Measurements from ENCODE around the gene HIP1. TPM values are rescaled to one million over a fixed set of nuclear protein-coding genes. Genes with fewer than 3 reads are reported as not detected.

The HIP1 gene
- total RNA-seq, 1 donor from 2014 or later: 17.7 TPM

DNA sequence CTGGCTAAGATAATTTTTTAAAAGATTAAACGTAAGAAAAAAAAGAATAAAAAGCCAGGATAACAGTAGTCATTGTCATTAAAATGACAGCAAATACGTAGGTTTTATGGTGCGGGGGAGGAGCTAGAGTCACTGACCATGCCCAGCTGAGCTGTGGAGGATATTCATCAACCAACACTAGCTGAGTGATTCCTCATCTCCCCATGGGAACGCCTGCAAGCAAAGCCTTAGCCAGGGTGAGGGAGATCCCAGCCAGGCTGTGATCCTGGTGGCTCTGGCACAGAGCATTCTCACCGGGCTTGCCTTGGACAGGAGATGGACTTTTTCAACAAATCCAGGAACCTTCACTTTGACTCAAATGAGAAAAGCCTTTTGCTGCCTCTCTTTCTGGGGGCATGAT is 94.2 kb downstream of the HIP1 start:
- no peaks in the 10 kb centered on the region for H3K36me3 ChIP-seq
- peaks cover 16% of the 10 kb centered on the region for H3K4me1 ChIP-seq
- H3K27ac ChIP-seq: no peak overlapping the region
- no peaks in the 10 kb centered on the region for H3K27me3 ChIP-seq
- no peak for DNase-seq (ENCODE audit: extremely low spot score in 2 of 2)
- no peaks in the 10 kb centered on the region for H3K9me3 ChIP-seq
- no peak overlapping the region for H3K4me3 ChIP-seq
- intact Hi-C loops (cut with DNase I): no loop called here
- TF ChIP-seq CTCF (IDR thresholded peaks at IDR 0.05) (no peak), POLR2AphosphoS5 (IDR thresholded peaks at IDR 0.05; ENCODE audit: insufficient read depth in 1 of 2, low read depth in 1 of 2) (no peak), POLR2A (IDR thresholded peaks at IDR 0.05) (no peak)

DNA sequence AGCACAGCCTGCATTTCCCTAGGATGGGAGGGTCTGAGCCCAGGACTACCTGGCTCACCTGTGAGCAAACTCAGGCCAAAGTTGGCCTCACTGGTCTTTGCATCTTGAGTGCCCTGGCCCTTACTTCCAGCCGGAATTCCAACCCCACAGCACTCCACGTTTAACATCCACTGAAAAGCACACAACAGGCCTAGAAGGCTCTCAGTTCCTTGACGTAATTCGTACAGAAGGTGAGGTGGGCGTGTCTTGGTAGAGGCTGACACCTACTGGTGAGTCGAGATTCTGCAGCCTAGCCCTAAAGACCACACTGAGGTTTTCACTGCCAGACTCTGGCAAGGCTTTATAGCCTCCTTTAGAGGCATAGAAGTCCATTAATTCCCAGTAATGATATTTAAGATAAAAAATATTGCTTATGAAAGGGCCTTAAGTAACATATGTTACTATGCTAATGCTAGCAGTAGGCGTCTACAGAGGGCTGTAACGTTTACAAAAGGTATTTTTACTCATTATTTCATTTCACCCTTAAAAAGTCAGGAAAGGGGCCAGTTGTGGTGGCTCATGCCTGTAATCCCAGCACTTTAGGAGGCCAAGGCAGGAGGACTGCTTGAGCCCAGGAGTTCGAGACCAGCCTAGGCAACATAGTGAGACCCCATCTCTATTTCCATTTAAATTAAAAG is 95.8 kb downstream of the HIP1 start:
- TF ChIP-seq POLR2AphosphoS5 (IDR thresholded peaks at IDR 0.05; ENCODE audit: insufficient read depth in 1 of 2, low read depth in 1 of 2) (no peak), CTCF (IDR thresholded peaks at IDR 0.05) (peak in 2 of 3 experiments; percentile 22 to 48), POLR2A (IDR thresholded peaks at IDR 0.05) (no peak)
- intact Hi-C loops (cut with DNase I): no loop called here
- peaks cover 19% of the 10 kb centered on the region for H3K4me1 ChIP-seq
- H3K36me3 ChIP-seq: no peaks in the 10 kb centered on the region
- H3K27me3 ChIP-seq: no peaks in the 10 kb centered on the region
- no peak for DNase-seq (ENCODE audit: extremely low spot score in 2 of 2)
- H3K4me3 ChIP-seq: no peak overlapping the region
- no peak overlapping the region for H3K27ac ChIP-seq
- no peaks in the 10 kb centered on the region for H3K9me3 ChIP-seq

DNA sequence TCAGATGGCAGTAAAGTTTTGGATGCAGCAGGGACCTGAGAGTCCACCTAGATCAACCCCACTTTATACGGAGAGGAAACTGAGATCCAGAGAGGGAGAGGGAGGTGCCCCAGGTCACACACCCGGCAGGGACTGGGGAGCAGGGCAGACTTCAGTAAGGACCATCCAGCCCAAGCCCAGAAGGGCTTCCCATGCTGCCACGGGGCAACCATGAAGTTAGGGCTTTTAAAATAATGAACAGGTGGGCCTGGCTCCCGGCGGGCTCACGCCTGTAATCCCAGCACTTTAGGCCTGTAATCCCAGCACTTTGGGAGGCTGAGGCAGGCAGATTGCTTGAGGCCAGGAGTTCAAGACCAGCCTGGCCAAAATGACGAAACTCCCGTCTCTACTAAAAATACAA is 98.5 kb downstream of the HIP1 start:
- TF ChIP-seq POLR2AphosphoS5 (IDR thresholded peaks at IDR 0.05; ENCODE audit: insufficient read depth in 1 of 2, low read depth in 1 of 2) (no peak), POLR2A (IDR thresholded peaks at IDR 0.05) (no peak)
- H3K4me3 ChIP-seq: no peak overlapping the region
- H3K27me3 ChIP-seq: no peaks in the 10 kb centered on the region
- no peak overlapping the region for H3K27ac ChIP-seq
- peaks cover 19% of the 10 kb centered on the region for H3K4me1 ChIP-seq
- no peaks in the 10 kb centered on the region for H3K36me3 ChIP-seq
- intact Hi-C loops (cut with DNase I): no loop called here
- DNase-seq (ENCODE audit: extremely low spot score in 2 of 2): no peak
- no peaks in the 10 kb centered on the region for H3K9me3 ChIP-seq

GRCh38 chr7:75639886-75640190 is 98.9 kb downstream of the HIP1 start:
- DNase-seq (ENCODE audit: extremely low spot score in 2 of 2): no peak
- Histone ChIP-seq H3K4me3 (peak overlapping the region; percentile 64 to 79), H3K9me3 (no peaks in the 10 kb centered on the region), H3K36me3 (no peaks in the 10 kb centered on the region), H3K27ac (peak overlapping the region; percentile 83), H3K4me1 (peaks cover 19% of the 10 kb centered on the region), H3K27me3 (no peaks in the 10 kb centered on the region)
- TF ChIP-seq POLR2A (IDR thresholded peaks at IDR 0.05): no peak
- no peak for TF ChIP-seq POLR2AphosphoS5 (IDR thresholded peaks at IDR 0.05; ENCODE audit: insufficient read depth in 1 of 2, low read depth in 1 of 2)
- TF ChIP-seq CTCF (IDR thresholded peaks at IDR 0.05): no peak
- intact Hi-C loops (cut with DNase I): no loop called here

DNA sequence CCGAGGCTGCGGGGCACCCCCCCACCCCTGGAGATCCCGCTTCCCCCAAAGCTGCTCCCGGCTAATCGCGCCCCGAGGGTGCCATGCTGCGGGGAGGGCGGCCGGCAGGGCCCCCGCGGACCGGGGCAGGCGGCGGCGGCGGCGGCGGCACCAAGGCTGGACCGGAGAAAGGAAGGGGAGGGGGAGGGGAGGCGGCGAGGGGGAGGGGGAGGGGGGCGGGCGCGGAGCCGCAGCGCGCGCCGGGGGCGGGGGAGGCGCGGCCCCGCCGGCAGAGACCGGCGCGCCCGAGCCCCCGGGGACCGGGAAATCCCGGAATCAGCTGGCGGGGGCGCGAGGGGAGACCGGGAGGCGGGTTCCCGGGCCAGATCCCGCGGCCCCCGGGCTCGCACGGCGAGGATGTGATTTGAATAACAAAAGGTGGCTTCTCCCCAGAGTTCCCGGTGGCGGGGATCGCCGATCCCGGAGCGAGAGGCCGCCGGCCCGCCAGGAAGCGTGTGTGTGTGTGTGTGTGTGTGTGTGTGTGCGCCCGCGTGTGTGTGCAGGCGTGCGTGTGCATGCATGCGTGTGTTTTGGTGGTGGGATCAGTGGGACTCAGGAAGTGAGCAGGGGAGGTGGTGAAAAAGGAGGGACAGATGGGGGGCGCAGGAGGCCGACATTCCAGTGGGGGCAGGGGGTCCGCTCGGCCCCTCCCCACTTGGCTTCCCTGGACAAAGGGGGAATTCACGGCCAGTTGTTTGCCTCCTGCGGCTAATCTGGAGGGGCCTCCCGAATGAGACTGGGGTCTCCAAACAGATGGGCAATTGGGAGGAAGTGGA is 99.5 kb downstream of the HIP1 start:
- intact Hi-C loops (cut with DNase I): no loop called here
- Histone ChIP-seq H3K27me3 (no peaks in the 10 kb centered on the region), H3K36me3 (no peaks in the 10 kb centered on the region), H3K27ac (peak overlapping the region; percentile 83), H3K4me3 (peak overlapping the region; percentile 64 to 79), H3K4me1 (peaks cover 19% of the 10 kb centered on the region), H3K9me3 (no peaks in the 10 kb centered on the region)
- TF ChIP-seq CTCF (IDR thresholded peaks at IDR 0.05): no peak
- no peak for TF ChIP-seq POLR2A (IDR thresholded peaks at IDR 0.05)
- TF ChIP-seq POLR2AphosphoS5 (IDR thresholded peaks at IDR 0.05; ENCODE audit: insufficient read depth in 1 of 2, low read depth in 1 of 2): no peak
- DNase-seq (ENCODE audit: extremely low spot score in 2 of 2): no peak
